RPMI7951 (cell line): ENCODE results near the gene POU3F2. TPM values are rescaled to one million over a fixed set of nuclear protein-coding genes. Genes with fewer than 3 reads are reported as not detected.

ENCODE experiments used
- DNase-seq: peaks from one replicate; pipeline ENCODE4 v3.0.0-alpha.2; 2012; ENCODE audit warnings: low read depth
- total RNA-seq: library from RNA; depleted of rRNA; stranded (reverse); fragments of >200 nt; shearing (Covaris generic); gene quantifications from 2 replicates; pipeline ENCODE4 v1.2.3, GENCODE V29; 2014; rRNA removed

Gene POU3F2
- 0.29 and 0.36 TPM in 2 replicates for total RNA-seq

DNA sequence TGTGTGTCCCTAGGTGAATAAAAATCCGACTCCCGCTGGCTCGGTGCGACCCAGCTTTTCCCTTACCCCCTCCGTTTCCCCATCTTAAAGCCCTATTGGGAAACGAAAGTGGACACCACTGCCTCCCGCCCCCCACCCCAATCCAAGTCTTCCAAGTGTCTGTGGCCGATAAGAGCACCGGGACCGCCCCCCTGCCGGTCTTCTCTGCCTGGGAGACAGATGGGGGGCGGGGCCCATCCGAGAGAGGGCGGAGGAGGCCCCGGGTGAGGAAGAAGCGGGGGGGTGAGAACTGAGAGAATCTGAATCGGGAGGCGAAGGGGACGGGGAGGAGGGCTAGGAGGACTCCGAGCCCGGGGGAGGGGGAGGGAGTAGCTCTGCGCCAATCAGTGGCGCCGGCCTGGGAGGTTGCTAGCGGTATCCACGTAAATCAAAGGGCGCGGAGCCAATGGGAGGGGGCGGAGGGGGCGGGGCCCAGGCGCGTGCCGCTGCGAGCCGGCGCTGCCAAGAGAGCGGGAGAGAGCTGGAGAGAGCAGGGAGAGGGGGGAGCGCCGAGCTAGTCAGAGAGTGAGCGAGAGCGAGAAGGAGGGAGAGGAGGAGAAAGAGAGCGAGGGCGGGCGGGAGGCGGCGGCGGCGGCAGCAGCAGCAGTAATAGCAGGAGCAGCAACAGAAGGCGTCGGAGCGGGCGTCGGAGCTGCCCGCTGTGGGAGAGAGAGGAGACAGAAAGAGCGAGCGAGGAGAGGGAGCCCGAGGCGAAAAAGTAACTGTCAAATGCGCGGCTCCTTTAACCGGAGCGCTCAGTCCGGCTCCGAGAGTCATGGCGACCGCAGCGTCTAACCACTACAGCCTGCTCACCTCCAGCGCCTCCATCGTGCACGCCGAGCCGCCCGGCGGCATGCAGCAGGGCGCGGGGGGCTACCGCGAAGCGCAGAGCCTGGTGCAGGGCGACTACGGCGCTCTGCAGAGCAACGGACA lies at the start of gene POU3F2:
Gene POU3F2, plus strand, starts transcription at position 515 of the 972 bp plus-strand sequence. Its CDS starts 300 bp downstream, at position 815.
- DNase-seq = peak; percentile 83

DNA sequence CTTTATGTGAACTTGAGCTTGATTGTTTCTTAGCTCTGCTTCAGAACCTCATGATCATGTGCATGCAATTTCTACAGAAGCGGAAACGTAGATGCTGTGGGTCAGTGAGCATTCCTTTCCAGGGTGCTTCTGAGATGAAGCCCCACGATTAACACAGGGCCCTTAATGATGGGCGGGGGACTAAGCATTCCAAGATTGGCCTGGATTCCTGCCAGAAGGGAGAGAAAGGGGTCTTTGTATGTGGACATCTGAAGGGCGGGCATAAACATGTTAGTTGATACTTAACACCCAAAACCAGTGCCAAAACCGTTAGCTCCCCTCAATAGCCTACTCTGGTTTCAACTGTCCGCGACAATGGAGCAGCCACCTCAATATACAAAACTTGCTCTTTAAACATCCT lies 46.9 kb upstream of the POU3F2 start:
- peak; percentile 60 for DNase-seq

DNA sequence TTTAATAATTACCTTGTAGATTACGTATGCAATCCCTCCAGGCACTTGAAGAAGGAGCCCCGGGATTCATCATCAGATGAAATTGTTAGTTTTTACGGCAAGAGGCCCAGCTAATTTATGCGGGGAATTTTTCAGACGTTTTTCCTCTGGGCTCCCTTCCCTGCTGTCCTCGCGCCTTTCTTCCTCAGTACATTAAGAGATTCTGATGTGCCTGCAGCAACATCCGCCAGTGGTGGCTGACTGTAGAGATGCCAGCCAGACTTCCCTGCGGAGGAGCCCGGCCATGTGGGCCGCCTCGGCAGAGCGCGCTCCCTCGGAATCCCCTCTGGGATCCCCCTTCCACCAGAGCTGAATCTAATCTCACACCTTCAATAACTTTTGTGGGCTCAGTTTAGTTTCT lies 46.4 kb upstream of the POU3F2 start:
- DNase-seq = peak; percentile 31

DNA sequence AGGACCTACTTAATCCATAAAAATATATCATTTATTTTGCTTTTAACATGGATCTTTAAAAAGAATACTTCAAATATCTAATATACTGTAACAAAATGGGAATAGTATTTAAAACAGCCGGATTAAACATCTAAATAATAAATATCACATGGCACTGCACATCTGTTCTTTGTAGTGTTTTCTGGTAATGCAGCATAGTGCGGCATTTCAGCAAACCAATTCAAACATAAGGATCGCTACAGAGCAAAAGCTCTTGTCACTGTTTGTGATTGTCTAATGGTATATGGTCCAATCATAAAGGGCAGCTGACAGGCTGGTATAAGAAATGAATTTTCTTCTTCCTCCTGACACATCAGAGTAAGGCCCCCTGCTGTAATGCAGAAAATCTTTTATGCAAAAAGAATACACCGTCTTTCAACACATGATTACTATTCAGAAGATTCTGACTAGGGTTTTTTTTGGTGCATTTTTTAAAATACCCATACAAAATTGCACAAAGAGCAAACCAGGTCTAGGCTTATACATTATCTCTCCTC lies 40.0 kb upstream of the POU3F2 start:
- DNase-seq = no peak

DNA sequence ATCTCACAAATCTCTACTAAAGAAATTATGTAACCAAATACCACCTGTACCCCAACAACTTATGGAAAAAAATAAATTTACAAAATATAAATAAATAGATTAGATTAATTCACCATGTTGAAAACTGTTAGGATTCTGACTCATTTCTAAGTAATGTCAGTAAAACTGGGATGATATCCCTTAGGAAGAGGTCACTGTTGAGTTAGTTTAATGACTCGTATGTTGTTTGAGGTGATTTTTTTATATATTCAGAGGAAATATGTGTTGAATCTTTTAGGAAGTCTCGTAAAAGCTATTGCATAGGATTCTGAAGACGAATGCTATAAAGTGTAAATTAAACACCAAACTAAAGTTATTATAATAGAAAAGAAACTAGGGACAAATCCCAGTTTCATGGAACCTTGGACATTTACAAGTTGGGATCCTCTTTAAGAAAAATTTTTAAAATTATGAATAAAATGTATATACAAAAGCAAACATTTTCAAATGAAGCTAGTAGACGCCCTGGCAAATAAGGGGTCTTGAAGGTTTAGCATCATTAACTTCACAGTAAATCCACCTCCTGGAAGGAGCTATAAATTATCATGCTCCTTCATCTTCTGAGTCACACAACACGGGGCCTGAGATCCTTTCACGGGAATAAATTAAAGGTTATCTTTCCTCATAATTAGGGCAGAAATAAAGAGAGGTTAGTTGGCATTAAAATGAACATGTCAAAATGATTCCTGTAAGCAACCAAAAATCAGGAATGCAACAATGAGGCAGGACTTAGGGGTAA lies 37.0 kb upstream of the POU3F2 start:
- no peak for DNase-seq

DNA sequence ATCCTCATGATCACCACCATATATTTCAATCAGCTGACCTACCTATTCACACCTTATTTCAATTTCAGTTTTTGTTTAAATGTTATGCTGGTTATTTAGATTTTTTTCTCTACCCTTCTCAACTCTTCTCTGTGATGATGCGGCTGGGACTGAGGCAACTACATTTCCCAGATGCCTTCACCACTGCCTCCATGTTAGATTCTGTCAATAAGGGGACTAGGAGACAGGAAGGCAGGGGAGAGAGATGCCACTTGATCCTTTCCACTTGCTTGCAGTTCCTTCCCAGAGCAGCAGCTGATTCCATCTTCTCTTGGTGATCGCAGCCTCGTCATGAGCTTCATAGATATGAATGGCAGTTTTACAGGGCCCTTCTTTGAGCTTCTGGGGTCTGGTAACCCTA lies 33.5 kb upstream of the POU3F2 start:
- no peak for DNase-seq

DNA sequence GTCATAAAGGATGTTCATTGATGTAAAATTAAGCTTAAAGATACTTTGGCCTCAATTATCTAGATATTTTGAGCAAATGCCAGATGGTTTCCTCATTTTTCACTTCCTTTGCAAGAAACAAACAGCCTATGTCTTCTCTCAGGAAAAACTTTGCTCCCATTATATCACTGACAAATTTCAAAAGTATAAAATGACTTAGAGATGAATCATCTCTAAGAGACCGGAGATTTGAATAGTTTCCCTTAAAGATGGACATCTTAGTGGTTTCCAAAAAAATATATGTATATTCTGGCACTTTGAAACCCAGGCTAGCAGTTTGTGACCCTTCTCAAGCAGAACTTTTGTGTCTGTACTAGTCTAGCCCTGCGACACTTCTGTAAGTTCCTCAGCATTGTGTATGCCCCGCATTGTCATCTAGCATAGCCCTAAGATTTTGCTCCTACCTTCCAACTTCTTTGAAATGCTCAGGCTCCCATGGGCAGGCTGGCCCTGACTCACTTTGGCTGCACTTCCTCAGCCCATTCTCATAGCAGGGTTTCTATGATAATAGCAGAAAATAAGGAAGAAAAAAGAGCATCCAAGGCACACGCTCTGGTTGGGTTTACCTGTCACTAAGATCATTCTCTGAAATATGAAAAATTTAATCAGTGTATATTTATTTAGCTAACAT lies 25.7 kb upstream of the POU3F2 start:
- DNase-seq = peak; percentile 48

DNA sequence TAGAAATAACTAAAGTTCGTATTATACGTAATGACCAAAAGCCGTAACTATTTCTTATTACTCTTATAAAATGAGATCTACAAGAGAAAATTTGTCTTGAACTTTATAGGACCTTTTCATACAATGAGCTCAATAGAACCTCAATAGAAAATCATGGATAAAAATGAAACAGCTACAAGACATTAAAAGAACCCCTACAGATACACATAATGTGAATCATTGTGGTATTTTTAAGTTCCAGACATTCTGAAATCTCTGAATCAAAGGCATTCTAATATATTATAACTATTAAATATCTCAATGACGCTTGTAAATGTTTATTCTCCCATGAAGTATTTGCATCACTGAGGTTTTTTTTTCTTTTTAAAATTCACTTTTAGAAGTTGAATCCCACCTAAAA lies 22.2 kb upstream of the POU3F2 start:
- DNase-seq = no peak

DNA sequence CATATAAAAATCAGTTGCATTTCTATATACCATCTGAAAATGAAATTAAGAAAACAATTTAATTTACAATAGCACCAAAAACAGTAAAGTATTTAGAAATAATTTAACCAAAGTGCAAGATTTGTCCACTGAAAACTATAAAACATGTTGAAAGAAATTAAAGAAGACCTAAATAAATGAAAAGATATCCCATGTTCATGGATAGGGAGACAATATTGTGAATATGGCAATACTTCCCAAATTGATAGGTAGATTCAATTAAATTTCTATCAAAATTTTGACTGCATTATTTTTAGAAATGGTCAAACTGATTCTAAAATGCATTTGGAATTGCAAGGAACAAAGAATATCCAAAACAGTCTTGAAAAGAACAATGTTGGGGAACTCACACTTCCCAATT lies 17.6 kb upstream of the POU3F2 start:
- DNase-seq = no peak

DNA sequence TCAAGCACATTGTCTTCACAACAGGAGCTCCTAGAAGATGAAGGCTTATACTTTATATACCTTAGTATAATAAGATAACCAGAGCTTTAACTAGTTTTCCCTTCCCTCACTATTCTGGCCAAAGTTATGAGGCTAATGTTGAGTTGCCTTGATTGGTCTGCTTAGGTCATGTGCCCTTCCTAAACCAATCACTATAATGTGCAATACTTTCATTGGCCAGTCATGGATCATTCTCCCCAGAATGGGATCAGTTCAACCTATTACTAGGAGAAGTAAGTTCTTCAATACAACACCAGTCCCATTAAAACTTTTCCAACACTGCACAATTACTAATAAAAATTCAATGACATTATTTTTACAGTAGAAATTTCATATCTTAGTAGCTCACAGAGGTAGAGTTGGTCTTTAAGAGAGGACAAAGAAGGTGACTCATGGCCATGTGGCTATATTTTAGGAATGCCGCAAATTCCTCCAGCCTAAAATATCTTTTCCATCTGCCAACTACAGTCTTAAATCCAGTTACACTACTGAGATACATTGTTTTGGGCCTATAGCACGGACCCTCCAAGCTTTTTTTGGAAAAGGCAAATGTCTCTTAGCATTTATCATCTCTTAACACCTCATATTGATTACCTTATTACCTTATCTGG lies 12.5 kb upstream of the POU3F2 start:
- DNase-seq = peak; percentile 45

DNA sequence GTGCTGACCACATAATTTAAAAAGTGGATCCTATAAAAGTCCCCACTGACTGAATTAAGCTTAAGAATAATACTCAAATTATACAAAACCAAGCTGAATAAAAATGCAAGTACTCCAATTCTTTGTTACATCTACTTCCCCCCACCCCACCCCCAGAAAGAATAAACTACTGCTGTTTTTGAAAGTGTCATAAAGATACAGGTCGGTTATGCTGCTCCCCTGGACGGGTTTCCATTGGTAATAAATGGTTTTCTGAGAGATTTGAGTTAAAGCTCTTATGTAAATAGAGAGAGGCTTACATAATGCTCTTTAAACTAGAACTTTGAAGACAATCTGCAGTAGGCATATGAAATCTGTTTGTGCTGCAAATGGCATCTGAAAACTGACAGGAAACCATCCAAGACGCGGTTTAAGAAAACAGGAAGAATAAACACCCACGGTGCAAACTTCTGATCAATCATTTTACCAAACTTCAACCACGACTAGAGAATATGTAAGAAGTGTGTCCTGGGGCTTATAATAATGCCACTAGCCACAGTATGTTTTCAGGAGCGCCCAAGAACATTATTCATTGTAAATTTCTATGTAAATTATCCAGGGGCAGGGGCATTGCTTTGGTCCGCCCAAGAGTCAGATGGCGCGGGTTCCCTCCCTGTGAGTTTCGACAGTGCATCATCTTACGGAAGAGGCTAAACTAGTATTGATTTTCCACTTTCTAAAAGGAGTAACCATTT lies 10.8 kb upstream of the POU3F2 start:
- no peak for DNase-seq

DNA sequence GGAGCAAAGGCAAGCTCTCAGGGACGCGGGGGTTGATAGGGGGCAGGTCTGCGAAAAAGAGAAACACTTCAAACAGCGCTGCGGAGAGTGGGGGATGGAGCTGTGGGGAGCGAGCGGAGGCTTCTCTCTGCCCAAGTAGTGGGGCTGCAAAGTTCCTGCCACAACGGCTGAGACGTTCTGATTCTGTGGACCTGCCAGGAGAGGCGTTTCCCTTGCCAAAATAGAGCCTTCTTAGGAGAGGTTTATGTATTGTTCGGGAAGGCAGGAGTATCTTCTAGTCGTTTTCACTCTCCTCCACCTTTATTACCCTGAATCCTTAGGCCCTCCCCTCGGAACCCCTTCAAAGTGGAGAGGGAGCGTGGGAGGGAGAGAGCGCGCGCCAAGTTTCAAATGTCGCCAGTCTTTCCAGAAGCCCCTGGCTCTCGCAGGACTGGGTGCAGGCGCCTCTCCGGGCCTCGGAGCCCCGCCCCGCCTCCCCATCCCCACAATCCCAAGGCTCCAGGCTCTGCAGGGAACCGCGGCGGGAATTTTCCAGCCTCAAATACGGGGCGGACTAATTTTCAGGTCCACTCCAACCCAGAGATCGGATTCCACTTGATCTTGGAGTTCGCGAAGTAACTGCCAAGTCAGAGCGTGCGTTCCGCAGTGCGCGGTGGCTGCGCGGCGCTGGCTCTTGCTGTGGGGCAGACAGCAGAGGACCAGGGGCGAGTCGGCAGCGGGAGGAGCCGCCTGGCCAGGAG lies 10.0 kb upstream of the POU3F2 start:
- no peak for DNase-seq

DNA sequence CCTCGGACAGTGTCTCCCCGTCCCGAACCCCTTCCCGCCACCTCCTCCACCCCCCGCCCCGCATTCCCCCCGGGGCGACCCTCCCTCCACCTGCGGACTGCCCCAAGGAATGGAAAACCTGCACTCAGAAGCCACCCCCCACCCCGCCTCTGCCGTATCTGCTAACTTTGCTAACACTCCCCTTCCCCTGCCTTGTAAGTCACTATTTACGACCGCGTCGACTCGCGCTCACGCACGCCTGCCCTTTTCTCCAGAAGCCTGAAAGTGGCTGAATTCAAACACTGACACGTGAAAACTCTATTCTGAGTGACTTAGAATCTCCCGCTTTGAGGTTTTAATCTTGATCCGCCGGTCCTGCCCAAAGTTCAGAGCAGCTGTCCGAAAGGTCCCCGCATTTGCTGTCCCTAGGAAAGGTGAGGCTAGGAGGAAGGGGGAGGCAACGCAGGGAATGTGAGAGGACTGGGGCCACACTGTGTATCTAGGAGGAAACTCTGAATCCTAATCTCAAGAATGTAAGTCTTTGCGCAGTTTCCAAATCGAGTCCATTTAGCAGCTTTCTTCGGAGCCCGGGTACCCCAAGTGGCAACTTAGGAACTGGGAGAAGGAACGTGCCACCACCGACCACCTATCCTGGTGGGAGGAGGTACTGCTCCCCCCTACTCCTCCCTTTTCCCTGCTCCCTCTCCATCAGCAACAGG lies 9.3 kb upstream of the POU3F2 start:
- DNase-seq = no peak

DNA sequence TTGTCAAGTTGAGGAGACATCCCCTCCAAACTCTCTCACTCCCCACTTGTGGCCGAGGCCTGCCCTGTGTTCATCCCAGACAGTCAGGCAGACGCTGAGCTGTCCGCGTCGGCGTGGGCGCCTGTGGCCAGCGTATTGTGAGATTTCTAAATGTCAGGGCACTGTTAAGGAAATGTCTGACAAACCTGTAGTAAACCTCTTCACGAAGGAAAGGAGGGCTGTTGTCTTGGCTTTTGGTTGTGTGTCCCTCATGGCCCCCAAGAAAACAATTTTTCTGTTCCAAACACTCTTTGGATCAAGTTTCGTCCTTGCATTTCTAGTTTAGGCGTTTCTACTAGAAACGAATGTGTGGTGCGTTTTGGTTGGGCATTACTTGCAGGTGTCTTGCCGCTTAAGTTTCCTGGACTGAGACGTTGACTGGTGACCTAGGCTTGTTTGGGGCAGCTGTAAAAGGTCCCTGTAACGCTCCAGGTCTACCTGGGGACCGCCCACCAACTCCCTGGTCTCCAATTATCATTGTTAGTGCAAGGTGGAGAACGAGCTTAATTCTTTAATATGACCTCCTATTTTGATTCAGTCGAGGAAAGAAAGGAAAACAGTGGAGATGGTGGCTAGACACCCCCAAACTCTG lies 8.7 kb upstream of the POU3F2 start:
- no peak for DNase-seq

DNA sequence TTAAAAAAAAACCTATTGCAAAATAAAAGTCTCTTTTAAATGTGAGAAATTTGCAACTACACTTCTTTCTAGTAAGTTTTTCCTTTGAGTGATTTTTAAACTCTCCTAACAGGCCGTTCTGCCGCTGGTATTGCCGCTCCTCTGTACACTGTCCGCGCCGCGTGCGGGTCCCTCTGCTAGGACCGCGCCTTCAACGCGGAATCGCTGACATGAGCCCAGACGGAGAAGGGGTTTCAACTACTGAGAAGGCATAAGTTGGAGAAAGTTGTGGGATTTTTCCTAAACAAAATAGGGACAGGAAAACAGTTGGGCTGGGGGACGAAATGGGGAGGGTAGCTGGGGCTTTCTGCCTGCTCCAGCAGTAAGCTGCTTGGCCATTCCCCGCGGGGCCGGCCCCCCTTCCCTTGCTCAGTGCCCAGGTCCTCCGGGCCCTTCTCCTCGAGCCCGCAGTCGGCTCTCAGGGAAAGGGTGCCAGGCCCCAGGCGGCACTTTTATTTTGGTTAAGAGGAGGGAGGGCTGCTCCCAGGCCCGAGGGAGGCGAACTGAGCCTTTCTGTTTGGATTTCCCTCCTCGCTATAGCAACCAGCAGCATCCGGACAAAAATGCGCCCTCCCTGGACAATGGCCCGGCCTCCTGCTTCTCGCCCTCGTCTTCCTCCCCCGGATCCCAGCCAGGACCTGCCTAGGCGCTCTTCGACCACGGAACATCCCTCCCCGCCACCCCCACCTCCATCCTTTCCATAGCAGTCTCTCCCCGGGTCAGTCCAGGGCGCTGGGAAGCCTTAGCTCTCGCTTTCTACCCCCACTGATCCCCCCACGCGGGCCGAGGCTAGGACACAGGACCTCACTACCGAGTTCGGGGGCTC lies 6.8 kb upstream of the POU3F2 start:
- DNase-seq = peak; percentile 55

DNA sequence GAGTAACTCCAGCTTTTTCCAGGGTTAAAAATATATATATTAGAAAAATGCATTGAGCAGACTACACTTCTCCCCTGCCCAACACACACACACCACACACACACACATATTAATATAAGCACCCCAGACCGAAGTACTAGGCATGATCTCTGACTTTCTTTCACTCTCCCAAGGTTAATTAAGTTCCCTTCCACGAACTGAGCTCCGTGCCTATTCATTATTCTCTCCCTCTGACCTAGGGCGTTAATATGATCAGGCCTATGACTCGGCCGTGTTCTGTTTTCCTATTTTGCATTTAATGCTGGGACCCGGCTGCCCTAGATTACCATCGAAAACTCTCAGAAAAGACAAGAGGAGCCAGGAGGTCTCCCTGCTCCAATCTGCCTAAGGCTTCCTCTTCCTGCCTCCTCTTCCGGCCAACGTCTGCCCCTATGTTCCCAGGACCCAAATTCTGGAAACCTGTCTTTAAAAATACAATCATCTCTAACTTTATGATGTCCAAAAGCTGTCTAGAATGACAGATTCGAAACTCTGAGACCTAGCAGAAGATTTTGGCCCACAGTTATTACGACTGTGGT lies 6.1 kb upstream of the POU3F2 start:
- DNase-seq = no peak

DNA sequence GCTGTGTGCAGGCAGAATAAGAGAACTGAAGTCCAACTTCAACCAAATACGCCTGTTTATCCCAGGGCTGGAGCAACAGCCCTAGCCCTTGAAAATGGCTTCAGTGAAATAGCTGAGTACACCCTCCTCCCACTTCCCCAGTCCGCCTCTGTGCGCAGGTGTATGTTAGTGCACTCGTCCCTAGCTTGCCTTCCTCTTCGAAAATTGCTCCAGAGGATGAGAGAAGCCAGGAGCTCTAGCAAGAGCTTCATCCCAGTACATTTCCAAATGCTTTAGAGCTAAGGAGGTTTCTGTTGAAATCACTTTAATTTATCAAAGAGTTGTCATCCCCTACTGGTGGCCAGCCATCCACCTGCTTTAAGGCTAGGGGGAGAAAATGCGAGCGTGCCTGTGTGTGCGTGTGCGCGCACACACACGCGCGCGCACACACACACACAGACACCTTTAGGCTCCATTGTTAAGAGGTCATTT lies 5.4 kb upstream of the POU3F2 start:
- no peak for DNase-seq
